Prostate gland (tissue), 2 donors: ENCODE measurements around the gene MTRF1L. TPM values are rescaled to one million over a fixed set of nuclear protein-coding genes. Genes with fewer than 3 reads are reported as not detected.

ENCODE experiments used
- DNase-seq: peaks from one replicate; pipeline ENCODE4 v3.0.0-alpha.2; 2019; ENCODE audit warnings: low spot score
- H3K27ac ChIP-seq, 2 donors: fragments of 200-600 bp; sonication (generic); 2 replicates each; pipeline ENCODE4 v1.5.1; 2017 to 2019
- H3K27me3 ChIP-seq: fragments of 200-600 bp; sonication (generic); replicated peaks from 2 replicates; pipeline ENCODE4 v1.5.1; 2019; ENCODE audit not compliant: insufficient read depth
- H3K36me3 ChIP-seq, 2 donors: fragments of 200-600 bp; sonication (generic); 1 replicate in 1 of 2; 2 replicates in 1 of 2; pipeline versions ENCODE4 v1.5.1 to v1.8.1; 2017 to 2019
- H3K4me1 ChIP-seq: fragments of 200-600 bp; sonication (generic); replicated peaks from 2 replicates; pipeline ENCODE4 v1.5.1; 2019
- H3K4me3 ChIP-seq, 2 donors: fragments of 200-600 bp; sonication (generic); 2 replicates each; pipeline ENCODE4 v1.5.1; 2017 to 2019
- H3K9me3 ChIP-seq: fragments of 200-600 bp; sonication (generic); 2 replicates; pipeline ENCODE4 v1.5.1; 2017
- POLR2A ChIP-seq: fragments of 450-650 bp; IDR thresholded peaks from one replicate; pipeline ENCODE4 v1.6.1; 2016; ENCODE audit warnings: antibody characterized with exemption, mild to moderate bottlenecking
- POLR2AphosphoS5 ChIP-seq: sonication (generic); formaldehyde crosslinking; IDR thresholded peaks from one replicate; pipeline ENCODE4 v1.6.1; 2017; ENCODE audit warnings: antibody characterized with exemption
- WGBS: methylation state at CpG from one replicate; pipeline ENCODE4 v1.1.5; 2018; 5-methylcytosine and 5-hydroxymethylcytosine counted together
- intact Hi-C: fragments of 100-400 bp; cut with DNase I; formaldehyde crosslinking; loops from one replicate; pipeline ENCODE4 v1.14.2; 2022
- total RNA-seq, 2 donors: library from RNA; depleted of rRNA; stranded (reverse); fragments of >200 nt; gene quantifications; one replicate each; pipeline ENCODE4 v1.1.0, GENCODE V29; 2016
- TF ChIP-seq, protein P1 (sequence below), 4 experiments: fragments of 200-600 bp in 2 of 4; fragments of 450-650 bp in 2 of 4; sonication (generic) in 2 of 4; IDR thresholded peaks; 1 replicate in 3 of 4; 2 replicates in 1 of 4; pipeline ENCODE4 v1.5.1; 2016 to 2019; ENCODE audit warnings: antibody characterized with exemption in 4 of 4, mild to moderate bottlenecking in 2 of 4, moderate library complexity in 2 of 4

MTRF1L gene, protein sequence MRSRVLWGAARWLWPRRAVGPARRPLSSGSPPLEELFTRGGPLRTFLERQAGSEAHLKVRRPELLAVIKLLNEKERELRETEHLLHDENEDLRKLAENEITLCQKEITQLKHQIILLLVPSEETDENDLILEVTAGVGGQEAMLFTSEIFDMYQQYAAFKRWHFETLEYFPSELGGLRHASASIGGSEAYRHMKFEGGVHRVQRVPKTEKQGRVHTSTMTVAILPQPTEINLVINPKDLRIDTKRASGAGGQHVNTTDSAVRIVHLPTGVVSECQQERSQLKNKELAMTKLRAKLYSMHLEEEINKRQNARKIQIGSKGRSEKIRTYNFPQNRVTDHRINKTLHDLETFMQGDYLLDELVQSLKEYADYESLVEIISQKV
- 10 to 100 TPM; 10.8 to 14.3 TPM for total RNA-seq

DNA sequence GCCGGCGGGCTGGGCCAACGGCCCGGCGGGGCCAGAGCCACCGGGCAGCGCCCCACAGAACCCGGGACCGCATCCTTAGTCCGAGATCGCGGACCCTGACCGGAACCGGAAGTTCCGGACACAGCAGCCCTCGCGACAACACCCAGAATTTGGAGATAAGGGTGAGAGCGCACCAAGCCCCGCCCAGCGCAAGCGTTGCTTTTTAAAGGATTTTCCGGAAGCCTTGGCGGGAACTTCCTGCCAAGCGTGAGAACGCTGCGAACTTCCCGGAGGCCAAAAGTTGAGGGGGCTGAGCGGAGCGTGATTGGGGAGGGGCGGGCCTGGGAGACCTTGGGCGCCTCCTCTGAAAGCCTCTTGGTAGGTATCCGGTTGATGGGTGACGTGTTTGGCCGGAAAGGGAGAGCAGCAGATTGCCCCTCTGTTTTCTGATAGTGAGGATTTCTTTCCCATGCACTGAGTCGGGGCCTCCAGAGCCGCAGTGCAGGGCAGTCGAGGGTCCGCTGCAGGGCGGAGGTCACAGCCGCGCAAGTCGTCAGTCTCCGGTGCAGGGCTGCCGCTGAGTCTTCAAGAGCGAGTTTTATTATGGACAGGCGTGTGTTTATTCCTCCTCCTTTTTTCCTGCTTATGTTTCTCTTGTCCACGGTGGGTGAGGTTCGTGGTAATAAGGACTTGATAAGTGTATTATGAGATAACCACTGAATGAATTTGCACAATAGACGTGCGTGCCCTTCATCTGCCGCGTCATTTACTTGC lies at the start of gene MTRF1L:
MTRF1L (minus strand) TSS at position 97 of the 753 bp plus-strand sequence; CDS start at position 73, 24 bp downstream.
- Histone ChIP-seq H3K27ac (peak within 1 kb of the TSS; percentile 81 to 85), H3K27me3 (no peaks in the 10 kb centered on the region), H3K36me3 (no peaks in the 10 kb centered on the region), H3K4me3 (peak within 1 kb of the TSS; percentile 62 to 73), H3K9me3 (no peaks in the 10 kb centered on the region), H3K4me1 (peaks cover 3% of the 10 kb centered on the region)
- intact Hi-C loops: no loop called here
- TF ChIP-seq POLR2AphosphoS5: peak; percentile 91
- TF ChIP-seq POLR2A: peak; percentile 57
- TF ChIP-seq, protein P1, sequence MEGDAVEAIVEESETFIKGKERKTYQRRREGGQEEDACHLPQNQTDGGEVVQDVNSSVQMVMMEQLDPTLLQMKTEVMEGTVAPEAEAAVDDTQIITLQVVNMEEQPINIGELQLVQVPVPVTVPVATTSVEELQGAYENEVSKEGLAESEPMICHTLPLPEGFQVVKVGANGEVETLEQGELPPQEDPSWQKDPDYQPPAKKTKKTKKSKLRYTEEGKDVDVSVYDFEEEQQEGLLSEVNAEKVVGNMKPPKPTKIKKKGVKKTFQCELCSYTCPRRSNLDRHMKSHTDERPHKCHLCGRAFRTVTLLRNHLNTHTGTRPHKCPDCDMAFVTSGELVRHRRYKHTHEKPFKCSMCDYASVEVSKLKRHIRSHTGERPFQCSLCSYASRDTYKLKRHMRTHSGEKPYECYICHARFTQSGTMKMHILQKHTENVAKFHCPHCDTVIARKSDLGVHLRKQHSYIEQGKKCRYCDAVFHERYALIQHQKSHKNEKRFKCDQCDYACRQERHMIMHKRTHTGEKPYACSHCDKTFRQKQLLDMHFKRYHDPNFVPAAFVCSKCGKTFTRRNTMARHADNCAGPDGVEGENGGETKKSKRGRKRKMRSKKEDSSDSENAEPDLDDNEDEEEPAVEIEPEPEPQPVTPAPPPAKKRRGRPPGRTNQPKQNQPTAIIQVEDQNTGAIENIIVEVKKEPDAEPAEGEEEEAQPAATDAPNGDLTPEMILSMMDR (IDR thresholded peaks at IDR 0.05): no peak
- peak; percentile 90 for DNase-seq
- under 1% methylated on average over 52 of the region's 52 CpGs for WGBS

DNA sequence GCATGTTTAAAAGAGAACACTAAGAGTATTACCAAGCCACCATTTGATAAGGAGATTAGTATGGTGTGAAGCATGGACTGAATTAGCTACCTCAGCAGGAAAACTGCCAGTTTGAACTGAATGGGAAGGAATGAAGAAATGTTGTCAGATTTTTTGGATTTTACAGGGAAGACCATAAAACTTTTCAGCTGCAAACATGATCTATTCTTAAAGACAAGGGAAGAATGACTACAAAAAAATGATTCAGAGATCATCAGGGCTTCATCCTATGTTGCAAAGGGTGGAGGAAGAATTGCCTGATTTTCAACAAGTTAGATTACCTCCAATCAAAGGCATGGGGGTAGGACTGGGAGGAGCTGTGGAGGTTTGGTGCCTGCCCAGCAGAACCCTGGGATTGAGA lies 49.3 kb upstream of the MTRF1L start:
- no peaks in the 10 kb centered on the region for H3K4me1 ChIP-seq
- H3K27ac ChIP-seq: no peak overlapping the region
- intact Hi-C loops: no loop called here
- H3K36me3 ChIP-seq: no peaks in the 10 kb centered on the region
- H3K4me3 ChIP-seq: no peak overlapping the region
- no peaks in the 10 kb centered on the region for H3K27me3 ChIP-seq
- DNase-seq: no peak
- H3K9me3 ChIP-seq: no peaks in the 10 kb centered on the region
- TF ChIP-seq POLR2AphosphoS5 (no peak), POLR2A (no peak)
- TF ChIP-seq, protein P1 (IDR thresholded peaks at IDR 0.05): no peak

DNA sequence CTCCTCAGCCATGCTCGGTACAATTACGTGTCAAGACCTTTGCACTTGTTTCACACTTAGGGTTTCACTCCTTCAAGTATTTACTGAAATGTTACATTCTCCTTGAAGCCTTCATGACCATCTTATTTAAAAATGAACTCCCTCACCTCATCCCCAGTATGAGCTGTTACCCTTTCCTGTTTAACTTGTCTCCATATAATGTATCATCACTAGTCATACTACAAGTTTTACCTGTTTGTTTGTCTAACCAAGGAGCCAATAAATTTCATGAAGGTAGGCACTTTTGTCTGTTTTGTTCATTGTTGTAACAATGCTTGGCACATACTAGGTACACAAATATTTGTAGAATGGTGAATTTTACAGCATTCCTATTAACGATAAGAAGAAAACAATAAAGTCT lies 46.1 kb upstream of the MTRF1L start:
- TF ChIP-seq POLR2AphosphoS5: no peak
- no peak for TF ChIP-seq POLR2A
- Histone ChIP-seq H3K4me3 (no peak overlapping the region), H3K36me3 (no peaks in the 10 kb centered on the region), H3K27me3 (no peaks in the 10 kb centered on the region), H3K9me3 (no peaks in the 10 kb centered on the region), H3K27ac (no peak overlapping the region), H3K4me1 (no peaks in the 10 kb centered on the region)
- intact Hi-C loops: no loop called here
- DNase-seq: no peak
- WGBS: 78% methylated on average over 3 of the region's 3 CpGs

DNA sequence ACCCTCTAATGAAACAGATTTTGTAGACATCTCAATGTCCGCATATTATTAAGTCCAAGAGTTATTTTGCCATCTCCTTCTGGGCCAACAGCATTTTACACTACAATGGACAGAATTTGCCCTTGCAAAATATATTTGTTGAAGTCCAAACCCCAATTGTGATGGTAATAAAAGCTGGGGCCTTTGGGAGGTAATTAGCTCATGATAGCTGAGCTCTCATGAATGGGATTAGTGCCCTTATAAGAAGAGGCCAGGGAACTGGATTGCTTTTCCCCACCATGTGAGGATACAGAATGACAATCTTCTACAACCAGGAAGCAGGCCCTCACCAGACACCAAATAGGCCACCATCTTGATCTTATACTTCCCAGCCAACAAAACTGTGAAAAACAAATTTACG lies 44.9 kb upstream of the MTRF1L start:
- Histone ChIP-seq H3K4me1 (no peaks in the 10 kb centered on the region), H3K36me3 (no peaks in the 10 kb centered on the region), H3K4me3 (no peak overlapping the region), H3K27me3 (no peaks in the 10 kb centered on the region), H3K9me3 (no peaks in the 10 kb centered on the region), H3K27ac (no peak overlapping the region)
- no peak for DNase-seq
- intact Hi-C loops: no loop called here
- WGBS: 48% methylated on average over 2 of the region's 2 CpGs
- TF ChIP-seq POLR2A (no peak), POLR2AphosphoS5 (no peak)
- TF ChIP-seq, protein P1 (IDR thresholded peaks at IDR 0.05): no peak

DNA sequence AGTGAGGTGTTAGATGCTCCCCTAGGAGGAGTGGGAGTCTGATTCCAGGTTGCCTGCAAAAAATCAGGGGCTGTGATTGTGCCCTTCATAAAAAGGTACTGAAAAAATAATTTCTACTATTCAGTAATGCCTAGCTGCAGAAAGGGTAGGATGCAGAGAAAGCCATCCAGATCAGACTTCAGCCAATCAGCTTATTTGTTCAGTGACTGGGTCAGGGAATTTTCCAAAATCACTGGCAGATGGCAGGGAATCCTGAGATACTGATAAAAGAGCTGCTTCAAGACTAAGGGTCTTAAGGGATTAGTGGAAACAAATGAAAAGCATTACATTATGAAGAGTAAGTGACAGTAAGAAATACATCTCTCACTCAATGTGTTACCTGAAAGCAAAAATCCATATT lies 42.8 kb upstream of the MTRF1L start:
- H3K27ac ChIP-seq: no peak overlapping the region
- H3K9me3 ChIP-seq: no peaks in the 10 kb centered on the region
- no peak for TF ChIP-seq POLR2AphosphoS5
- TF ChIP-seq POLR2A: no peak
- TF ChIP-seq, protein P1 (IDR thresholded peaks at IDR 0.05): no peak
- no peaks in the 10 kb centered on the region for H3K27me3 ChIP-seq
- no peak overlapping the region for H3K4me3 ChIP-seq
- no peaks in the 10 kb centered on the region for H3K4me1 ChIP-seq
- no peaks in the 10 kb centered on the region for H3K36me3 ChIP-seq
- no peak for DNase-seq
- intact Hi-C loops: no loop called here
